Muscle of back (tissue), 13 donors: ENCODE measurements around the gene VPS72. TPM values are rescaled to one million over a fixed set of nuclear protein-coding genes. Genes with fewer than 3 reads are reported as not detected.
"Not testable (repeated sequence)": the region's sequence is repeated elsewhere in the genome, so short reads cannot be mapped to it uniquely, and the experiment has no call there.

Experiments
- DNase-seq, 3 donors: peaks; one replicate each; pipeline versions ENCODE4 v3.0.0 to v3.0.0-alpha.2; 2013
- long read RNA-seq, 9 donors: transcript quantifications; one replicate each; lab custom pipeline, GENCODE V29; 2026
- polyA plus RNA-seq, 10 donors: library from polyadenylated mRNA; unstranded; fragments of 120-200 nt; gene quantifications; one replicate each; pipeline ENCODE4 v1.2.1, GENCODE V29; 2013; ENCODE audit not compliant: insufficient read length in 10 of 10

The VPS72 gene, protein sequence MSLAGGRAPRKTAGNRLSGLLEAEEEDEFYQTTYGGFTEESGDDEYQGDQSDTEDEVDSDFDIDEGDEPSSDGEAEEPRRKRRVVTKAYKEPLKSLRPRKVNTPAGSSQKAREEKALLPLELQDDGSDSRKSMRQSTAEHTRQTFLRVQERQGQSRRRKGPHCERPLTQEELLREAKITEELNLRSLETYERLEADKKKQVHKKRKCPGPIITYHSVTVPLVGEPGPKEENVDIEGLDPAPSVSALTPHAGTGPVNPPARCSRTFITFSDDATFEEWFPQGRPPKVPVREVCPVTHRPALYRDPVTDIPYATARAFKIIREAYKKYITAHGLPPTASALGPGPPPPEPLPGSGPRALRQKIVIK
- polyA plus RNA-seq: 10 to 100 TPM; 40.9 to 53.7 (median 45.4) TPM
- long read RNA-seq, donor 1, transcript VPS72-202 (6 exons, 1,527 nt): major isoform, 8 of 8 reads
- long read RNA-seq, donor 1, partial matches to known transcripts: 0 of 8 reads
- long read RNA-seq, donor 1, other reads (novel, unspliced or antisense): 0 of 8 reads
- long read RNA-seq, donor 2, transcript VPS72-202 (6 exons, 1,527 nt): major isoform, 9 of 10 reads
- long read RNA-seq, donor 2, partial matches to known transcripts: 0 of 10 reads
- long read RNA-seq, donor 2, other reads (novel, unspliced or antisense): 0 of 10 reads
- long read RNA-seq, donor 3: 0 reads
- long read RNA-seq, donor 4, transcript VPS72-202 (6 exons, 1,527 nt): major isoform, 12 of 12 reads
- long read RNA-seq, donor 4, partial matches to known transcripts: 0 of 12 reads
- long read RNA-seq, donor 4, other reads (novel, unspliced or antisense): 0 of 12 reads
- long read RNA-seq, donor 5, transcript VPS72-202 (6 exons, 1,527 nt): major isoform, 15 of 16 reads
- long read RNA-seq, donor 5, partial matches to known transcripts: 0 of 16 reads
- long read RNA-seq, donor 5, other reads (novel, unspliced or antisense): 0 of 16 reads
- long read RNA-seq, donor 6, transcript VPS72-202 (6 exons, 1,527 nt): major isoform, 23 of 23 reads
- long read RNA-seq, donor 6, partial matches to known transcripts: 0 of 23 reads
- long read RNA-seq, donor 6, other reads (novel, unspliced or antisense): 0 of 23 reads
- long read RNA-seq, donor 7, transcript VPS72-202 (6 exons, 1,527 nt): major isoform, 16 of 18 reads
- long read RNA-seq, donor 7, partial matches to known transcripts: 0 of 18 reads
- long read RNA-seq, donor 7, other reads (novel, unspliced or antisense): 0 of 18 reads
- long read RNA-seq, donor 8, transcript VPS72-202 (6 exons, 1,527 nt): major isoform, 15 of 30 reads
- long read RNA-seq, donor 8, partial matches to known transcripts: 14 of 30 reads
- long read RNA-seq, donor 8, other reads (novel, unspliced or antisense): 0 of 30 reads
- long read RNA-seq, donor 9: 0 reads

DNA sequence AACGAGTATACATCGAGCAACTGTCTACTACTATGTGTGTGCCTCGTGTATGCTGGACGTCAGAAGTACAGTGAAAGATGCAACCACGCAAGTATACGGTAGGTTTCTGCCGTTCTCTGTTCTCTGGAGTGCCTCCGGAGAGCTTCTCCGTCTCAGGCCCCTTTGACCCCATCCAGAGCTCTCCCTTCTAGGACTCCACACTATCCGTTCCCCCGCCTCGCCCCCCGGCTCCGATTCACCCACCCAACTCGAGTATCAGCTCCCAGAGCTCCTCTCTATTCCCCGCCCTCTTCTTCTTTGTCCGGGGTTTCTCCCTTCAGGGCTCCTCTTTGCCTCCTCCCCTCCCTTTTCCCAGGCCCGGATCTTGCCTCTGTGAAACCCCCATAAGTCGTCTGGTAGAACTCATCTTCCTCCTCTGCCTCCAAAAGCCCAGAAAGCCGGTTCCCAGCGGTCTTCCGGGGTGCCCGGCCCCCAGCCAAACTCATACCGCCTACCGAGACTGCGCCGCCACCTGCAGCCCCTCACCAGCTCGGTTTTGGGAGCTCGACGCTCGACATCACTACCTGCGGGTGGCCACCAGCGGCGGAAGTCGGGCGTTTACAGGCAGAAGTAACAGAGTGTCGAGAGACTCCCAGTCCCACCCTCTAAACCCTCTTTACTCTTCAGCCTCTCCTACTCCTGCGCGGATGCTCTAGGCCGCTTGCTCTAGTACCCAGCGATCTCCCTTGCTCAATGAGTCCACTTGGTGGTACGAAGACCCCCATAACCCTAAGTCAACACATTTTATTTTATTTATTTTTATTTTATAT lies at the start of gene VPS72:
VPS72 (minus strand) TSS at position 561 of the 809 bp plus-strand sequence; CDS start at position 485, 76 bp downstream.
- DNase-seq: peak; percentile 88 to 96 (median 89)

DNA sequence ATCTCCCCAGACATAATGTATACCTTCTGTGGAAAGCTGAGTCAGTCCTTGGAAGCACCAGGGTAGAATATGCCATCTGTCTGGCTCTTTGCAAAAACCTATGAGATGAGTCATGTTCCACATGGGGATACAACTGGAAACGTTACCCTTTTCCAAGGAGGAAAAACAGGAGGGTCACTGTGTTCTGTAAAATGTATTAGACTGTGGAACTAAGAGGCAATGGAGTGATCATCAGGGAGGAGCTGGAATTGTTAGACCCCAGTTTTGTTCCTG lies 48.4 kb upstream of the VPS72 start:
- peak in 2 of 3 donors; percentile 21 to 67 for DNase-seq

DNA sequence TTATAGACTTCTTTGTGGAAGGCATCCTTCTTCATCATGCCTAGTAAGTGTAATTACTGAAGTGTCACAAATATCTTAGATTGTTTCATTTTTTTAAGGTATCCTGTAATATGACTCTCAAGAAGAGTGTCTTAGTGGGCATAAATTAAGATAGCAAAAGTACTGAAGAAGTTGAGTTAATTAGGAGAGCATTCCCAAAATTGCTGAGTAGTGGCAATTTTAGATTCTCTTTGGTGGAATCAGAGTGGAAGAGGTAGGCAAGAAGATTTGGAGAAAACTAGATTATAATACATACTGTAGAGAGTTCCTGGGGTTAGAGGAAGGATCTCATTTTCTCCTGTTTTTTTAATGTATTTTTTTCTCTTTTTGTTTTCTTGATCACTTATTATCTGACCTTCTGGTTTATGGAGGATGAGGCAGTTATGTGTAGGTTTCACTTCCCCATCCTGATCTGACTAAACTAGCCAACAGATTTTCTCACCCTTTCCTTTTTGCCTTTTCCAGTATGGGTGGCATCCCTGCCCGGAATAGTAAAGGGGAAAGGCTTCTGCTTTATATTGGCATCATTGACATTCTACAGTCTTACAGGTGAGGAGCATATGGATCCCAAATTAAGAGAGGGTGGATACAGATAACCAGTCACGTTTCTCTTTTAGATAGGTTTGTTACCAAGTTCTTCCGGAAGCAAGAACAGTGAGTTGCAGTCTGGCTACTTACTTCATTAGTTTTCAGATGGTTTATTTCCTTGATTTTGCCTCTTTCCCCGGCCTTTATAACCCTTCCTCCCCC lies 47.9 kb upstream of the VPS72 start:
- no peak for DNase-seq

DNA sequence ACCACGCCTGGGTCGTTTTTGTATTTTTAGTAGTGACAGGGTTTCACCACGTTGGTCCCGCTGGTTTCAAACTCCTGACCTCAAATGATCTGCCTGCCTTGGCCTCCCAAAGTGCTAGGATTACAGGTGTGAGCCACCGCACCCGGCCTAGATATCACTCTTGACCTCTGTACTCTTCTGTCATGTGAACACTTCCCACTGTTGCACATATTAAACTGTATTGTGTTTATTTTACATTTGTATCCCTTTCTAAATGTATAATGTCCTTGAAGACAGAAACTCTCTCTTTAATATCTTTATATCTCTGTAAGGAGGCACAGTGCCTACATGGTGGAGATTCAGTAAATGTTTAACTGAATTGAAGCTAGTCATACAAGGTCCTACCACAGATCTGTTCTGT lies 45.2 kb upstream of the VPS72 start:
- no peak for DNase-seq

DNA sequence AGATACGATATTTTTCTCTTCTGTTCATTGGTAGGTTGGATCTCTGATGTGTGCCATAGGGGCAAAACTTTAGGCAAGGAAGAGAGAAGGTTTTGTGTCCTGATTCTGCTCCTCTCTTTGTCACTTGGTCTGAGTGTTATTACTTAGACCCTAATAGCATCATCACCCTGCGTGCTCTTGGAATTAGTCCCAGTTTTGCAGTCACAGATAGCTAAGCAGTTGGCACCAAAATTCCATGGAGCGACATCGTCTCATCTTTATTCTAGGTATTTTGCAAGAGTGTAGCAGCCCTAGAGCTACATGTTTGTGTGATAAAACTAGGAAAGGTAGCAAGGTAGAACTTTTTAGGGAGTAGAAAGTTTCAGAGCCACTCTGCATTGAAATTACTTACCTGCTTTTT lies 32.1 kb upstream of the VPS72 start:
- no peak for DNase-seq

DNA sequence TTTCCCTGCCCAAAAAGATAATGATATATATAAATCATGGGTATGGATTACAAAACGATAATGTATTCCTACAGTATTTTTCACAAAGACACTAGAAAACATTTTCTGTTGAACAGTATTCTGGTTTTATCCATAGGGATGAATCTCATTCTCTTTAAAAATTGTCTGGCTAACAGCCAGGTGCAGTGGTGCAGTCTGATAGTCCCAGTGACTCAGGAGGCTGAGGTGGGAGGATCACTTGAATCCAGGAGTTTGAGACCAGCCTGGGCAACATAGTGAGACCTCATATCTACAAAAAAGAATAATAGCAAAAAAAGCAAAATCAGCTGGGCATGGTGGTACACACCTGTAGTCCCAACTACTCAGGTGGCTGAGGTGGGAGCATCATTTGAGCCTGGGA lies 31.6 kb upstream of the VPS72 start:
- no peak for DNase-seq

DNA sequence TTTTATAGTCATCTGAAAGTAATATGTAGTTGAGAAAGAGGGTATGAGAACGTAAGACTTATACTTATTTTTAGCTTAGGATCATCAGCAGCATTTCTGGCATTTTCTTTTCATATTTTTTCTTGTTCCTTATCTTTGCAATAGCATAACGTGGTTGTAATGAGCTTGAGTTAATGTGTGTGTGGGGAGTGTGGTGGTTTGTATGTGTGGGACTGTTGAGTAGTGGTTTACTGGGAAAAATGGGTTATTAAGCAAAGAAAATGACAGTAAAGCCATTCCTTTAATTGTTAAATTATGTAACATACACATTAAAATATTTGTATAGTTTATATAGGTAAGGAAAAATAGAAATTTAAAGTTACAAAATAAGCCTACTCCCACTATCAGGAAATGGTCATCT lies 23.6 kb upstream of the VPS72 start:
- no peak for DNase-seq

DNA sequence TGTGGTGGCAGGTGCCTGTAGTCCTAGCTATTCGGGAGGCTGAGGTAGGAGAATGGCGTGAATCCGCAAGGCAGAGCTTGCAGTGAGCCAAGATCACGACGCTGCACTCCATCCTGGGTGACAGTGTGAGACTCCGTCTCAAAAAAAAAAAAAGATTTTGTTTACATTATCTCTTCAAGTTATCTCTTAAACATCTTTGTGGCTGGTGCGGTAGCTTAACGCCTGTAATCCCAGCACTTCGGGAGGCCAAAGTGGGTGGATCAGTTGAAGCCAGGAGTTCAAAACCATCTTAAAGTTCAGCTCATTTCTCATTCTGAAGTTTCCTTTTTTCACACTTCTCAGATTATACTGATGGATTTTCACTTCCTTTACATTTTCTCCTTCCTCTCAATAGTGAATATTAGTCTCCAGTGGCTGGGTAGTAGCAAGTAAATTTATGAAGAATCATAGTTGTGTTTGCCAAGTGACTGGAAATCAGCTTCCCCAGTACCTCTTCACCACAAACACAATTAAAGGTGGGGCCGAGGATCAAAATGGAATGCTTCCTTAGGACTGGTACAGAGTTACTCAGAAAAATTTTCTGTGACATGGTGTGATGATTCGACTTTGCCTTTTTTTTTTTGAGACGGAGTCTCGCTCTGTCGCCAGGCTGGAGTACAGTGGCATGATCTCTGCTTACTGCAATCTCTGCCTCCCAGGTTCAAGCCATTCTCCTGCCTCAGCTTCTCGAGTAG lies 22.1 kb upstream of the VPS72 start:
- no peak for DNase-seq

DNA sequence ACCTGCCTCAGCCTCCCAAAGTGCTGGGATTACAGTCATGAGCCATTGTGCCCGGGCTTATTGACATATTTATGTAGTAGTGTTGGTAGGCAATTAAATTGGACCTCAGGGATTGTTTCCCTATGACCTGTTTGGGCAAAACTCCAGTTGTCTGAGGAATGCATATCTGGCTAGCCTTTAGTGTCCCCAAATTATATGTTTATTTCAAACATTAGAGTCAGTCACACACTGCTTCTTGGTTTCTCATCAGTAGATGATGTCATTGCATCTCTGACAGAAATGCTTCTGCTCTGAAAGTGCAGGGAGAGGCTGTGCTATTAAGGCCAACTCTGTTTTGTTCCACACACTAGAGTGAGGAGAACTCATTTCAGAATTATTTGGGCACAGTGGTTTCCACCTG lies 20.8 kb upstream of the VPS72 start:
- DNase-seq: no peak

DNA sequence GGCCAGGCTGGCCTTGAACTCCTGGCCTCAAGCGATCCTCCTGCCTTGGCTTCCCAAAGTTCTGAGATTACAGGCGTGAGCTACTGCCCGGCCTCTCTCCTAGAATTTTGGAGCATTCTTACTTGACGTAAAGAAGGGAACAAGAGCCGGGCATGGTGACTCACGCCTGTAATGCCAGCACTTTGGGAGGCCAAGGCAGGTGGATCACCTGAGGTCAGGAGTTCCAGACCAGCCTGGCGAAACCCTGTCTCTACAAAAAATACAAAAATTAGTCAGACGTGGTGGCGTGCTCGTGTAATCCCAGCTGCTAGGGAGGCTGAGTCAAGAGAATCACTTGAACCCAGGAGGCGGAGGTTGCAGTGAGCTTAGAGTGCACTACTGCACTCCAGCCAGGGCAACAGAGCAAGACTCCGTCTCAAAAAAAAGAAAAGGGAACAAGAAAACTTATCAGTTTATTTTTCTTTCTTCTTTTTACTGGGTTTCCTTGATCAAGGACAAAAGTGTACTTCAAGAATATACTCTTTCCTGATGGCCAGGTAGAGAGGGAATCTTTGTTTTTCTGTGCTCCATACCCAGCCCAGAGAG lies 15.5 kb upstream of the VPS72 start:
- not testable (repeated sequence) for DNase-seq

DNA sequence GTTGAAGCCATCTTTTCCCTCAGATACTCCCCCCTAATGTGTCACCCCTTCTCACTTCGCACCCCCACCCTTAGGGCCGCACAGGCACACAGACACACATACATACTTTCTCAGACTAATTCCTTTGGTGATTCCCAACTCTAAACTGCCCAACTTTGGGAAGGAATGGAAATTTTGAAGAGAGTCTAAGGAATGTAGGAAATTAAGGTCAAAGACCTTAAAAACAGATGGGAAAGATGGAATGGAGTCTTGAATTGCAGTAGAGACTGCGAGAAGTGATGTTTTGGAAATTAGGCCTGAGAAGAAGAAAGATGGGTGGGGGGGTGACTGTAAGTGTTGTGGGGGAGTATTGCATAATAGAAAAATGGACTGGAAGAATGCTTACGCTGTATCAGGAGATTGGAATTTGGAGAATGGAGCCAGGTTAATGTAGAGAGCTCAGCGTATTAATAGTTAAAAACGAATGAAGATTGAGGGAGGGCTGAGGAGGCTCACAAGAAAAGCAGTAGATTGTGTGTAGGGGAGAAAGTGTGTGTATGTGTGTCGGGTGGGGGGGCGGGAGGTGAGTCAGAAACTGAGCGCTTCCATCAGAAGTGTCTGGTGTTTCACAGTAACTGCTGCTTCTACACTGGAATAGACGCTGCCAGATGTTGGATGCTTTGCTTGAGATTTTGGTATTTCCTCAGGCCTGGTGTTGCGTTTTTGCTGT lies 10.0 kb upstream of the VPS72 start:
- peak; percentile 21 to 88 (median 50) for DNase-seq

DNA sequence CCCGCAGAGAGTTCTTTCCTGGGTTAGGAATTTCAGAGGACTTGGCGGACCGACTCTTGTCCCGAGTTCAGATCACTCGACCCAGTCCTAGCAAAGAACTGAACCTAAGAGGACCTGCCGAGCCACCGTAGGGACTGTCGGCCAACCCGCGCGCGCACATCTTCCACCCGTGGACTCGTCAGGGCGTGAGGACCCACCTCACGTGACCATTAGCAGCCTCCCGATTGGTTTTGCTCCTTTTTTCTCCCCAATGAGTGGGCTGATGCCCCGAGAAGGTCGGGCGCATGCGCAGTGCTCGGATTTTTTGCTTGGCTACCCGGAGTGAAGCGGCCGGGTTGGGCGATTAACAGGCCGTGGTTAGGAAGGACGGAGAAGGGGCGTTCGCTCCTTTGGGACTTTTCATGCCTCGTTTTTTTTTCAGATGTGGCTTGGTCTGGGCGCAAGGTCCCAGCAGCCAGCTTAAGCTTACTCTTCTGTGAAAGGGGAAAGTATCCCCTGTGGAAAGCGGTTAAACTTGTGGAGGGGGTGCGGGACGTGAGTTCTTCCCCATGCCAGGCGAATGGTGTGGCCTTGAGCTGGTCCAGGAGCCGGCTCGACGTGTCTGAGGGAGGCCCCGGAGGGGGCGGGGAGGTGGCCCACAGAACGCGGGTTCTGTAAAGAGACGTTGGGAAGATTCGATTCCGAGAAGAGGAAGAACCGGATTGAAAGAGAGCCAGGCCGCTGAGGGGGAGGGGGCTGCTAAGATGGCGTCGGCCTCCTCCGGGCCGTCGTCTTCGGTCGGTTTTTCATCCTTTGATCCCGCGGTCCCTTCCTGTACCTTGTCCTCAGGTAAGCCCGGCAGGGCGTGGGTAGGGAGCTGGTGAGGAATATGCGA lies 8.5 kb upstream of the VPS72 start, which contains the start of gene PIP5K1A:
PIP5K1A (plus strand) TSS at position 299 of the 874 bp plus-strand sequence; CDS start at position 744, 445 bp downstream.
- peak; percentile 98 to 99 (median 98) for DNase-seq

DNA sequence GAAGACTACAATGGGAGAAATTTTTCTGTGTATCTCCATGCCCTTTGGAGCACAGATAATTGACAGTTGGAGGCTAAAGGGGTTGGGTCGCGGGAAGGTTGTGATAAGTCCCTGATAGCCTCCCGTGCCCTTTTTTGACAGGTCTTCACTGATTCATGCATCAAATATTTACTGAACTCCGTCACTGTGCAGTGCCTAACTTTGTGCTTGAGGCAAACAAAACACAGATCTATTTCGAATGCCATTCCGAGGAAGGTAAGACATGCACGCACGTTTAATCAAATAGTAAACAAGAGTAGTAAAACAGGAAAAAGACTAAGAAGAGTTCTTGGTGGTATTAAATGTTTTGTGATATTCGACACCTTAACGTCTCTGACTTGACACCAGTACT lies 7.9 kb upstream of the VPS72 start:
- DNase-seq: no peak

DNA sequence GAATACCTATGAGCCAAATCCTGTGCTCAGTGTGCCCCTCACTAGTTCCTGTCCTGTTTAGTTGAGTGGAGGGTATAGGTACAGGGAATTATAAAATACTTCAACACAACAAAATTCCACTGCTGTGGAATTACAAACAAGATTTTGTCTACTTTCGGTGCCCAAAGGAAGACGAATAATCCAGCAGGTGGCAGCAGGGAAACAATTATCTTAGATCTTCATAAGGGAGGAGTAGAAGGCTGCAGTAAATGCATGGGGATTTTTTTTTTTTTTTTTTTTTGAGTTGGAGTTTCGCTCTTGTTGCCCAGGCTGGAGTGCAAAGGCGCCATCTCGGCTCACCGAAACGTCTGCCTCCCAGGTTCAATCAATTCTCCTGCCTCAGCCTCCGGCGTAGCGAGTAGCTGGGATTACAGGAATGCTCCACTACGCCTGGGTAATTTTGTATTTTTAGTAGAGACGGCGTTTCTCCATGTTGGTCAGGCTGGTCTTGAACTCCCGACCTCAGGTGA lies 6.3 kb upstream of the VPS72 start:
- peak; percentile 82 to 90 (median 84) for DNase-seq

DNA sequence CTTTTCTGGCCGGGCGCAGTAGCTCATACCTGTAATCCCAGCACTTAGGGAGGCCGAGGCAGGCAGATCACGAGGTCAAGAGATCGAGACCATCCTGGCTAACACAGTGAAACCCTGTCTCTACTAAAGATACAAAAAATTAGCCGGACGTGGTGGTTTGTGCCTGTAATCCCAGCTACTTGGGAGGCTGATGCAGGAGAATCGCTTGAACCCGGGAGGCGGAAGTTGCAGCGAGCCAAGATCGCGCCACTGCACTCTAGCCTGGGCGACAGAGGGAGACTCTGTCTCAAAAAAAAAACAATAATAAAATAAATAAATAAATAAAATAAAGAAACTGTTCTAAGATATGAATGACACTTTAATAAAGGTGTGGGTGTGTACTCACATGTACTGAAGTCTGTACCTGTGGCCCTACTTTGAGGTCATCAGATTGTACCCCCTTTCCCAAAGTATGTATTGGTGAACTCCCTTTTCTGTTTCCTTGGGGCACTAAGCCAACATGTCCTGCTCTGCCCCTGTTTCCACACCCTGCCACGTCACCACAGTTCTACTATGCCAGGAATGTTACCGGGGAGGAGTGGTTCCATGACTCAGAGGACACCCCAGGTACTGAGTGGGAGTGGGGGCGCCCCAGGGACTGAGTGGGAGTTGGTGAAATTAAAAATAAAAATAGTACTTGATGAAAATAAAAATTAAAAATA lies 5.0 kb upstream of the VPS72 start:
- DNase-seq: peak in 2 of 3 donors; percentile 26 to 66

DNA sequence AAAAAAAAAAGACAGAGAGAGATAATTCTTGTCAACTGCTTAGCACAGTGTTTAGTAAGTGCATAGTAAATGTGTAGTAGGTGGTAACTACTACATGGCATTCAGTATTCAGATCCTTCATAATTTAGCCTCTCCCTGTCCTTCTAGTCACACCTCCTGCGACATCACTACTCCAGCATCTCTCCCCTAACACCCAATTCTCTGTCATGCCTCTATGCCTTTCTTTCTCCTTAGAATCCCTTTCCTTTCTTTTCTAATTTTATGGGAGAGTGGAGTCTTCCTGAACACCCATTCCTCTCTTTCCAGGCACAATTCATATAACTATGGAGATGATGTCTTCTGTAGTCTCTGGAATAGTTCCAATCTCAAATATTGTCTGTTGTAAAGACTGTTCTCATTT lies 3.9 kb upstream of the VPS72 start:
- no peak for DNase-seq
